Mucosa of stomach (tissue), 1 donor: ENCODE results near the gene EIF5A.
A peak's percentile ranks its signal among the peaks of the same experiment; 100 is the strongest.

ENCODE experiments used
- H3K27me3 ChIP-seq: one replicate; pipeline ENCODE4 v1.7.0; 2013; ENCODE audit warnings: mild to moderate bottlenecking, low read length; ENCODE audit not compliant: control insufficient read depth, insufficient read depth
- H3K36me3 ChIP-seq: one replicate; pipeline ENCODE4 v1.7.0; 2013; ENCODE audit warnings: low read length; ENCODE audit not compliant: control insufficient read depth, insufficient read depth
- H3K4me1 ChIP-seq: one replicate; pipeline ENCODE4 v1.7.0; 2013; ENCODE audit warnings: mild to moderate bottlenecking, low read length; ENCODE audit not compliant: control insufficient read depth, insufficient read depth
- H3K4me3 ChIP-seq: one replicate; pipeline ENCODE4 v1.7.0; 2013; ENCODE audit warnings: low read length
- H3K9ac ChIP-seq: one replicate; pipeline ENCODE4 v1.7.0; 2013; ENCODE audit warnings: mild to moderate bottlenecking, low read length, moderate library complexity
- H3K9me3 ChIP-seq: one replicate; pipeline ENCODE4 v1.7.0; 2013; ENCODE audit warnings: mild to moderate bottlenecking, low read length, moderate library complexity; ENCODE audit not compliant: control insufficient read depth
- donor health status: Pancreatic carcinoma.

The EIF5A gene

DNA sequence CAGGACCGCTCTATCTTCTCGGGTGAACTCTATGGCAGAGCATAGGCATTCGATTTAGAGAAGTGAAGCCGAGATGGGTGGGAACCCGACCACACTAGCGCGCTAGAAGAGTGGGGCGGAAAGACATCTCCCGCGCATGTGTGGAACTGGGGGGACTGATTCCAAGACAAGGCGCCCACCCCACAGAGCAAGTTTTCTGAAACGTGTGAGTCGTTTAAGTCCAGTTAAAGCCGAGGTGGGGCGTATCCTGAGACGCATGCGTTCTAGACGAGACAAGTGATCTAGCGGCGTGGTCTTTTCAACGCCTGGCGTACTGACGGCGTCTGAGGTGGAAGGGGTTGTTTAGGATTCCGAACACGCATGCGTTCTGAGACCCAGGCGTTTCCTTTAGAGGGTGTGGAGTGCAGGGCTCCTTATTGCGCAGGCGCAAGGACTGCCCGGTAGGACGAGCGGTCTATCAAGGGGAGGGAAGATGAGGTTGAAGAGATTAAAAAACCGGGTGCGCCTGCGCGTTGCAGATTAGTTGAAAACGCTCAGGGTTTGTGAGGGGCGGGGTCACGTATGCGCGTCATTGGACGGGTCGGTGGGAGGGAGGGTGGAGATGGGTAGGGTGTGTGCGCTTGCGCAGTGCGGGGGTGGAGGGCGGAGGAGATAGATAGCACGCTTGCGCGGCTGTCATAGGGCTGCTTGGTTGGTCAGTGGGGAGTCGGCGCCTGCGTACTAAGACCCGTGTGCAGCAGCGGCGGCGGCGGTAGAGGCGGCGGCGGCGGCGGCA is at the start of gene EIF5A:
Gene EIF5A, plus strand, starts transcription at position 718 of the 775 bp plus-strand sequence. CDS start 2,008 bp downstream, outside the sequence.
- H3K36me3 ChIP-seq, result peaks cover 11% of the 10 kb centered on the region
- H3K9me3 ChIP-seq, result no peaks in the 10 kb centered on the region
- peak within 1 kb of the TSS; percentile 91 for H3K4me3 ChIP-seq
- no peaks in the 10 kb centered on the region for H3K27me3 ChIP-seq
- peak within 1 kb of the TSS; percentile 86 for H3K9ac ChIP-seq
- H3K4me1 ChIP-seq, result peaks cover 16% of the 10 kb centered on the region

DNA sequence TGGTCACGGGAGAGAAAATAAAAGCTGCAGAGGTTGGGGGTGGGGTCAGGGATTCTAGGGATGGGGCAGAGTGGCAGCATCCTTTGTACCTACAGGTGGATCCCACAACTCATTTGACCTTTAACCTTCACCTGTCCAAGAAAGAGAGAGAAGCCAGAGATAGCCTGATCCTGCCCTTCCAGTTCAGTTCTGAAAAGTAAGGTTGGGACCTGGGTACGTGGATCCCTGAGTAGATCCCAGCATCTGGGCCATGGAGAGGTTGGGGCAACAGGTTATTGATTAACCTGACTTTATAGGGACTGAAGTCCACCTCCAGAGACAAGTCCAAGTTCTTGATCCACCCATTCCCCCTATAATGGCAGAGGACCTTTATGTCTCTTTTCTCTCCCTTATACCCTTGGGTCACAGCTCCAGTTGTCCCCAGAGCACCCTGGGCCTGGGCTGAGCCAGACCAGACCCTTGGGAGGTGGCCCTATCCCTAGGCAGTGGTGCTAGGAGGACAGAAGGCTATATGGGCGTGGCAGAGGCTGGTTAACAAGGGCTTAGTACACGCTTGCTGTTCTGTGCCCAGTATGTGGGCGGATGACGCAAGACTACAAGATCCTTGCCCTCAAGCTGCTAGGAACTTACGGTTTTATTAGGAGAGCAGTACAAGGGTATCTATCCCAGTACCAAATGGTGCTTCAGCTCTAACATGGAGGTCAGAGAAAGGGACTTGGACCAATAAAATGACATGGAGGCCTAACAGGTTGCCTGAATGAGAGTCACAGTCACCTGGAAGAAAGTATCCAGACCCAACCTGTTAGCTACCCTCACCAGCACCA is 48.5 kb upstream of the EIF5A start:
- no peak overlapping the region for H3K4me3 ChIP-seq

DNA sequence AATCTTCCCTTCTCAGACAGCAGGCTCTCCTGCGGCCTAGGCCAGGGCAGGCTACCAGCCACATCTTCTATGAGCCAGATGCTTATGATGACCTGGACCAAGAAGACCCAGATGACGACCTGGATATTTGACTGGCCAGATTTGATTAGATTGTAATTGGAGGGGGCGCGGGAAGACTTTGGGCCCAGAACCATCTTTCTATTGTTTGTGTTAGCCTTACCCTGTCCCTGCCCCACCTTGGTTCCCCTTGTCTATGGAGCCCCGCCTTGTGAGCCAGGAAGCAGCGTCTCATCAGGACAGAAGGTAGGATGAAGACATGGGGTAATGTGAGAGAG is 47.9 kb upstream of the EIF5A start:
- H3K9ac ChIP-seq, result no peak overlapping the region
- no peak overlapping the region for H3K4me3 ChIP-seq
- H3K36me3 ChIP-seq, result no peaks in the 10 kb centered on the region
- peaks cover 44% of the 10 kb centered on the region for H3K4me1 ChIP-seq
- H3K27me3 ChIP-seq, result peaks cover 40% of the 10 kb centered on the region
- no peaks in the 10 kb centered on the region for H3K9me3 ChIP-seq

More for the DNA sequence above, 48.5 kb upstream of the EIF5A start:
- Histone ChIP-seq H3K27me3 (peaks cover 35% of the 10 kb centered on the region), H3K4me1 (peaks cover 40% of the 10 kb centered on the region), H3K36me3 (no peaks in the 10 kb centered on the region), H3K9ac (no peak overlapping the region), H3K9me3 (no peaks in the 10 kb centered on the region)

DNA sequence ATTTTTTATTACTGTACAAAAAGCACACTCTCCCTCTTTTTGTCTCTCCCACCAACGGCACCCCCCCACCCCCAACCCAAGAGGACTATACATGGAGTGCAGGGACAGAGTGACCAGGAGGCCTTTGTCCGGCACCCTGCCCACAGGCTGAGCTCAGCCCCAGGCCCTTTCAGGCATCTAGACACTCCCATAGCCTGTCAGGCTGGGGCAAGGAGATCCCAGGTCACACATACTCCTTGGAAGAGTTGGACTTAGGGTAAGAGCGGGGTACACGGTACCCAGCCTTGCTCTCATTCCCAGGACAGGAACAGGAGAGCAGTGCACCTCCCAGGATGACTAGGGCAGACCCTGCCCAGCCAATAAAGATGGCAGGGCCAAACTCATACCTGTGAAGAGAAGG is 47.3 kb upstream of the EIF5A start:
- no peak overlapping the region for H3K4me3 ChIP-seq
- no peaks in the 10 kb centered on the region for H3K36me3 ChIP-seq
- H3K27me3 ChIP-seq, result peaks cover 42% of the 10 kb centered on the region
- H3K4me1 ChIP-seq, result peaks cover 45% of the 10 kb centered on the region
- H3K9me3 ChIP-seq, result no peaks in the 10 kb centered on the region
- no peak overlapping the region for H3K9ac ChIP-seq

DNA sequence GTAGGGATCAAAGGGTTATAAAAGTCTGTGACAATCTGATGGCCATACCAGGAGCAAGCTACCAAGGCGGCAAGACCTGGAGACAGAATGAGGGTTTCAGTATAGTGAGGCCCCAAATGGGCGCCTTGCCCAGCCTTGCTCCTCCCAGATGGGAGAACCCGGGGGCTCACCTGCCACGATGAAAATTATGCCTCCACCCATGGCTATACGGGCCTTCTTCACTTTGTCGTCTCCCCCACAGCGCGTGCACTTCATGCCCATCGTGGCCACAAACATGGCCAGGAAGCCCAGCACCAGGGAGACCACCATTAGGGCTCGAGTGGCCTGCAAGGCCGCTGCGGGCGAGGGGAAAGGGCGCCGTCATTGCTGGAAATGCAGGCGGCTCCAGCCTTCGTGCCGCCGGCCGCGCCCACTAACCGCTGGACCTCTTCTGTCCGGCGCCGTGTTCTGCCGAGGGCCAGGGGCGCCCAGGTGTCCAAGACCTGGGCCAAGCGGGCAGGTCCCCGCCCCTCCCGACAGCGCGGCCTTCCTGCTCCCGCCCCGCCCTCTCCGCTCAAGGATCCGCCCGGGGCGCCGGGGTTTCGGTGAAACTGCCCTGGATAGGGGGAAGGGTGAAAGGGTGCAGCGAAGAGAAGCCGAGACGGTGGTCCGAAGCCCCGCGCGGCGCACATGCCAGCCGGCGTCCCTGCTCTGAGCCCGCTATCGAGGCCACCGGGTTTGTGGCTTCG is 46.6 kb upstream of the EIF5A start:
- H3K36me3 ChIP-seq, result no peaks in the 10 kb centered on the region
- peaks cover 42% of the 10 kb centered on the region for H3K27me3 ChIP-seq
- peaks cover 45% of the 10 kb centered on the region for H3K4me1 ChIP-seq
- peak overlapping the region; percentile 77 for H3K9ac ChIP-seq
- no peaks in the 10 kb centered on the region for H3K9me3 ChIP-seq
- H3K4me3 ChIP-seq, result no peak overlapping the region

DNA sequence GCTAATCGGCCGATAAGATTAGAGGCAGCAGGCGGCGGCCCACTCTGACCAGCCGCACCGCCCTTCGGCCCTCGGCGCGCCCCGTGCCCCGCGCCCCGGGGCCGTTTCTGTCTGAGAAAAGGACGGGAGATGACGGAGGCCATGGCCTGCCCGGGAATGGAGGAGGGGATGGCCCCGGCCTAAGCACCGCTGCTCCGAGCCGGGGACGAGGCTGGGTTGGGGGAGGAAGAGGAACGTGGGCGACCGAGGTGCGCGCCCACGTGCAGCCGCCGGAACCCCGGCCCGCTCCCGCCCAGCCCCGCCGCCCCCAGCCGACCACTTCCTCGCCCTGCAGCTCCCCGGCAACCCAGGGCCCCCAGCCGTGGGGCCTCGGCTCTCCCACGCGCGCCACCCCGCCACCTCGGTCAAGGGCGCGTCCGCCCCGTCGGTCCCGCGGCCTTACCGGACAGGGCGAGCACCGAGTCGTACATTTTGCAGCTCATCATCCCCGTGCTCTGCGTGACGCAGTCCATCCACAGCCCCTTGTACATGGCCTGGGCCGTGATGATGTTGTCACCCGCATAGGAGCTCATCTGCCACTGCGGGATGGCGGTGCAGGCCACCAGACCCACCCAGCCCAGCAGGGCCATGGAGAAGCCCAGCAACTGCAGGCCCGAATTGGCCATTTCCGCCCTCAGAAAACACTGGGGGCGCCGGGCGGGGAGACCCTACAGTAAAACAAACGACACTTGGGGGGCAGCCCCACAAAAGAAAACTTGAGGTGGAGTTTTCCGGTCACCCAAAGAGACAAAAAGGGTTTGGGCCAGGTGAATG is 45.8 kb upstream of the EIF5A start:
- no peak overlapping the region for H3K4me3 ChIP-seq
- H3K4me1 ChIP-seq, result peaks cover 45% of the 10 kb centered on the region
- H3K27me3 ChIP-seq, result peaks cover 42% of the 10 kb centered on the region
- H3K36me3 ChIP-seq, result no peaks in the 10 kb centered on the region
- H3K9ac ChIP-seq, result peak overlapping the region; percentile 77
- no peaks in the 10 kb centered on the region for H3K9me3 ChIP-seq

DNA sequence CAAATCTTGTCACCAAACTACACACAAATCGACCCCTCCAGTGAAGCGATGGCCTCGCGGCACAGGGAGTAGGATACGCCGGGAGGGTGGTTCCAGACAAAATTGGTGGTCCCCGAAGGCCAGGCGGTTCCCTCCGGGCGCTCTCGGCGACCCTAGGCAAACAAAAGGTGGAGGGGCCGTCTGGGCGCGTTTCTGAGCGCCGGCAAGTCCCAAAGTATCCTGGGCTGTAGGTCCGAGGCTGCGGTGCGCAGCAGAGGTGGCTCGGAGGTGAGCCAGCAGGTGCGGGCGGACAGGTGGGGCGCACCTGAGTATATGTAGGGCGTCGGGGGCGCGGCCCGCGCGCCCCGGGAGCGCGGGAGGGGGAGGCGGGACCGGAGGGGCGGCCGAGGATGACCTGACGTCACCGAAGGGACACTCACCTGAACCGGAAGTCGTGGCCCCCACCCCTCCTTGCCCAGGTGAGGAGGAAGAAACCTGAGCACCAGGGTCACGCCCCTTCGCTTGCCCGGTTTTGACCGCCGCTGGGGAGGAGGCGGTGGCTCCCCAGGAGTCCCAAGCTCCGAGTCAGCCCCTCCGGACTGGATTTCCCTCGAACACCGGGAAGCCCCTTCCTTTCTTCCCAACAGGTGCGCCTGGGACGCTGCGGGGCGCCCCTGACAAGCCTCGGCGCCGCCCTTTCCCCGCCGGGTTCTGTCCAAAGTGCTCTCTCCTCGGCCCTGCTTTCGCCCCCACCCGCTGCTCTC is 45.1 kb upstream of the EIF5A start, which contains the start of gene CLDN7:
Gene CLDN7, minus strand, starts transcription at position 287 of the 743 bp plus-strand sequence. CDS start 435 bp downstream, outside the sequence.
- Histone ChIP-seq H3K4me1 (peaks cover 45% of the 10 kb centered on the region), H3K4me3 (peak within 1 kb of the TSS; percentile 50), H3K9ac (peak within 1 kb of the TSS; percentile 77), H3K27me3 (peaks cover 42% of the 10 kb centered on the region), H3K9me3 (no peaks in the 10 kb centered on the region), H3K36me3 (no peaks in the 10 kb centered on the region)

DNA sequence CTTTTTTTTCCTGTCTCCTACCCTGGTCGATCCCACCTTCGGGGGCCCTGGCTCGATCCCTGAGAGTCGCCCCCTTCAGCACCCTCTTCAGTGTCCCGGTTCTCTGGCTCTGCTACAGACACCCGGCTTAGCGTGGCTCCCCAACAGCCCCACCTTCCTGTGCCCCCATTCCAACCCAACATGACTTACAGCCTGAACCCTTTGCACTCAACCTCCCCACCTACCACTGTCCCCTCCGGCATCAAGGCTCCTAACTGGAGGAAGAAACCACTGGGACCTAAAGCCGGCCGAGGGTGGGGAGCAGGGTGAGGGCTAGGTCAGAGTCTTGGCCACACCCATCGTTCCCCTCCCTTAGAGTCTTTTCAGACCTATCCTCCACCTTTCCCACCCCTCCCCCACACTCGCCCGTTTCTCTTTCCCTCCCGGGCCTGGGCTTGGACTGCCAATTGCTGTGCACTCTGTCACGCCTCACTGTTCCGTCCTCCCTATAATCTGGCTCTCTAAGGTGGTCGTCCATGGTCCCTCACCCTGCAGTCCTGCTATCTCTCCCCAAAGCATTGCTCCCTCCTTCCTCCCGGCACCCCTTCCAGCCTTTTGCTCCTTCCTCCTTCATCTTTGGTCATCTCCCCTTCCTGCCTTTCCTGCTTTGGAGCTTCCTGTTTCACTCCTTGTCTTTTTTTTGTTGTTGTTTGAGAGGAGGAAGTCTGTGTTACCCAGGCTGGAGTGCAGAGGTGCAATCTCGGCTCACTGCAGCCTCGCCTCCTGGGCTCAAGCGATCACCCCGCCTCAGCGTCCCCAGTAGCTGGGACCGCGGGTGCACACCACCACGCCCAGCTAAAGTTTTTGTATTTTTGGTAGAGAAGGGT is 44.3 kb upstream of the EIF5A start:
- H3K27me3 ChIP-seq, result peaks cover 42% of the 10 kb centered on the region

DNA sequence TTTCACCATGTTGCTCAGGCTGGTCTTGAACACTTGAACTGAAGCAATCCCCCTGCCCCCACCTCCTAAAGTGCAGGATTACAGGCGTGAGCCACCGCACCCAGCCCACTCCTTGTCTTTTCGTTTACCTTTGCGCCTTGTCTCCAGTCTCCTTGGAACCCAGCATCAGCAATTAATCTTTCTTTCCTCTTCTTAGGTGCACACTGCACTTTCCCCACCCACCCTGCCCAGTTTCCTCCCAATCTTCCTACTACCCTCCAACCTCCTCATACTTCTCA is 43.7 kb upstream of the EIF5A start:
- Histone ChIP-seq H3K9me3 (no peaks in the 10 kb centered on the region), H3K36me3 (no peaks in the 10 kb centered on the region), H3K4me1 (peaks cover 42% of the 10 kb centered on the region), H3K27me3 (peaks cover 42% of the 10 kb centered on the region), H3K9ac (no peak overlapping the region), H3K4me3 (no peak overlapping the region)

More for the DNA sequence above, 44.3 kb upstream of the EIF5A start:
- H3K9me3 ChIP-seq, result no peaks in the 10 kb centered on the region
- H3K4me1 ChIP-seq, result peaks cover 45% of the 10 kb centered on the region
- H3K9ac ChIP-seq, result peak overlapping the region; percentile 77
- H3K4me3 ChIP-seq, result peak overlapping the region; percentile 50
- no peaks in the 10 kb centered on the region for H3K36me3 ChIP-seq

DNA sequence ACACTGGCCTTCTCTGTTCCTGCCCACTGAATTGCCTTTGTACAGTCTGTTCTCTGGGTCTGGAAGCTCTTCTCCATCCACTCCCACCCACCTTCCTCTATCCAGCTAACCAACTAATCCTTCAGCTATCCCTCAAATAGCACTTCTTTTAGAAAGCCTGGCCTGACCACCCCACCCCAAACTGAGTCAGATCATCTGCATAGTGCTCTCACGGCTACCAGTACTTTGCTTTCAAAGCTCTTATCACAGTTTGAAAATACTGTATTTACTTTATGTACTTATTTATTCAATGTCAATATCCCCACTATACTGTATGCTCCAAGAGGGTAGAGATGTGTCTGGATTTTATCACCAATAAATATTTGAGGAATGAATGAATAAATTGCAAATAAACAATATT is 40.6 kb upstream of the EIF5A start:
- no peaks in the 10 kb centered on the region for H3K9me3 ChIP-seq
- H3K4me1 ChIP-seq, result peaks cover 19% of the 10 kb centered on the region
- no peak overlapping the region for H3K9ac ChIP-seq
- H3K36me3 ChIP-seq, result no peaks in the 10 kb centered on the region
- H3K27me3 ChIP-seq, result peaks cover 33% of the 10 kb centered on the region
- no peak overlapping the region for H3K4me3 ChIP-seq
